Breast epithelium (tissue), 3 donors: ENCODE data around the gene MARVELD2.

Experiments used
- CTCF ChIP-seq, 3 donors: fragments of 450-650 bp; IDR thresholded peaks; one replicate each; pipeline ENCODE4 v1.5.1; 2016 to 2017; ENCODE audit warnings: antibody characterized with exemption in 3 of 3, mild to moderate bottlenecking in 3 of 3, moderate library complexity in 3 of 3
- POLR2A ChIP-seq: fragments of 450-650 bp; IDR thresholded peaks from one replicate; pipeline ENCODE4 v1.6.1; 2016; ENCODE audit warnings: antibody characterized with exemption, mild to moderate bottlenecking, moderate library complexity

DNA sequence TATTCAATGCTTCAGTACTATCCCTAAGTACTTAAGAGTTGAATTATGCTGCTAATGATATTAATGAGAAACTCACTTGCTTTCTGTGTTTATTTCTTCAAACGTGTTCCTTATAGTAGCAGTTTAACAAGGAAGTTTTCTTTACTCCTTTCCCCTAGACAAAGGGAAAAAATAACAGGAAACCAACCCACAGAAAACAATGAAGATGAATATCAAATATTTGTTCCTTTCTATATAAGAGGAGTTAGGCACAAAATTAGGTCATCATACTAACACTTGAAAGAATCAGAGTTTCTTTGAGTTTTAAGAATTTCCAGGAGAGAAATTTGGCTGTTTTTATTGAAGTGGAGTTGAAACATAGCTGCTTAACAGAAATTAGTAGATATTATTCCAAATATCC is 62.3 kb downstream of the MARVELD2 start:
- no peak for TF ChIP-seq POLR2A
- no peak for TF ChIP-seq CTCF (IDR thresholded peaks at IDR 0.05)
